Body of pancreas (tissue), 4 donors: Measurements from ENCODE around the gene PCDHGA5. TPM values are rescaled to one million over a fixed set of nuclear protein-coding genes. Genes with fewer than 3 reads are reported as not detected.
A peak's percentile ranks its signal among the peaks of the same experiment; 100 is the strongest.

Experiments used
- ATAC-seq: fragments of 150-250 bp; one replicate; pipeline ENCODE4 v1.9.1; 2016
- DNase-seq, 4 donors: peaks; one replicate each; pipeline ENCODE4 v3.0.0-alpha.2; 2019
- H3K27ac ChIP-seq, 4 donors: fragments of 200-600 bp; sonication (generic); 1 replicate in 3 of 4; 2 replicates in 1 of 4; pipeline versions ENCODE4 v1.5.1 to v1.6.1; 2016 to 2019; ENCODE audit warnings: mild to moderate bottlenecking in 1 of 4, mixed read lengths in 1 of 4, moderate library complexity in 1 of 4
- H3K27me3 ChIP-seq, 2 donors: fragments of 200-600 bp; sonication (generic); one replicate each; pipeline ENCODE4 v1.6.0; 2016; ENCODE audit warnings: mild to moderate bottlenecking in 1 of 2
- H3K36me3 ChIP-seq, 2 donors: fragments of 200-600 bp; sonication (generic); replicated peaks in 1 of 2; 2 replicates each; pipeline ENCODE4 v1.5.1; 2016; ENCODE audit warnings: low read depth in 2 of 2; ENCODE audit not compliant: insufficient read depth in 1 of 2
- H3K4me1 ChIP-seq: fragments of 200-600 bp; sonication (generic); one replicate; pipeline ENCODE4 v1.6.0; 2016
- H3K4me3 ChIP-seq, 2 donors: fragments of 200-600 bp; sonication (generic); 1 replicate in 1 of 2; 2 replicates in 1 of 2; pipeline ENCODE4 v1.5.1; 2016 to 2019
- H3K9me3 ChIP-seq, 3 donors: fragments of 200-600 bp; sonication (generic); 1 replicate in 2 of 3; 2 replicates in 1 of 3; pipeline ENCODE4 v1.5.1; 2016
- POLR2A ChIP-seq, 3 donors: fragments of 450-650 bp; IDR thresholded peaks; one replicate each; pipeline ENCODE4 v1.6.1; 2016; ENCODE audit warnings: antibody characterized with exemption in 3 of 3, mild to moderate bottlenecking in 2 of 3
- WGBS, 2 donors: methylation state at CpG; one replicate each; pipeline ENCODE4 v1.1.5; 2017; 5-methylcytosine and 5-hydroxymethylcytosine counted together
- intact Hi-C: fragments of 100-400 bp; cut with DNase I; formaldehyde crosslinking; loops from one replicate; pipeline ENCODE4 v1.15.1; 2023
- total RNA-seq, 2 donors: library from RNA; depleted of rRNA; stranded (reverse); fragments of >200 nt; gene quantifications; one replicate each; pipeline ENCODE4 v1.1.0, GENCODE V29; 2016
- TF ChIP-seq, protein P1 (sequence below), 7 experiments: fragments of 450-650 bp in 4 of 7; fragments of 200-600 bp in 3 of 7; sonication (generic) in 3 of 7; IDR thresholded peaks; one replicate each; pipeline ENCODE4 v1.5.1; 2016 to 2019; ENCODE audit warnings: antibody characterized with exemption in 7 of 7

PCDHGA5 gene
- total RNA-seq, 2 donors from 2014 or later = 5.6 to 6.0 TPM

- intact Hi-C loops = no loop called here
- Histone ChIP-seq H3K4me1 (no peaks in the 10 kb centered on the region), H3K36me3 (no peaks in the 10 kb centered on the region), H3K27ac (no peak overlapping the region), H3K9me3 (peaks cover 0 to 72% (median 3%) of the 10 kb centered on the region in 3 donors), H3K27me3 (no peaks in the 10 kb centered on the region), H3K4me3 (no peak overlapping the region)
- DNase-seq = no peak
- WGBS, 2 donors = 33 to 54% methylated on average over 24 of the region's 24 CpGs
- TF ChIP-seq, protein P1, sequence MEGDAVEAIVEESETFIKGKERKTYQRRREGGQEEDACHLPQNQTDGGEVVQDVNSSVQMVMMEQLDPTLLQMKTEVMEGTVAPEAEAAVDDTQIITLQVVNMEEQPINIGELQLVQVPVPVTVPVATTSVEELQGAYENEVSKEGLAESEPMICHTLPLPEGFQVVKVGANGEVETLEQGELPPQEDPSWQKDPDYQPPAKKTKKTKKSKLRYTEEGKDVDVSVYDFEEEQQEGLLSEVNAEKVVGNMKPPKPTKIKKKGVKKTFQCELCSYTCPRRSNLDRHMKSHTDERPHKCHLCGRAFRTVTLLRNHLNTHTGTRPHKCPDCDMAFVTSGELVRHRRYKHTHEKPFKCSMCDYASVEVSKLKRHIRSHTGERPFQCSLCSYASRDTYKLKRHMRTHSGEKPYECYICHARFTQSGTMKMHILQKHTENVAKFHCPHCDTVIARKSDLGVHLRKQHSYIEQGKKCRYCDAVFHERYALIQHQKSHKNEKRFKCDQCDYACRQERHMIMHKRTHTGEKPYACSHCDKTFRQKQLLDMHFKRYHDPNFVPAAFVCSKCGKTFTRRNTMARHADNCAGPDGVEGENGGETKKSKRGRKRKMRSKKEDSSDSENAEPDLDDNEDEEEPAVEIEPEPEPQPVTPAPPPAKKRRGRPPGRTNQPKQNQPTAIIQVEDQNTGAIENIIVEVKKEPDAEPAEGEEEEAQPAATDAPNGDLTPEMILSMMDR (IDR thresholded peaks at IDR 0.05) = no peak
- no peak for TF ChIP-seq POLR2A (IDR thresholded peaks at IDR 0.05)
- no peak for ATAC-seq
Observed at GRCh38 chr5:141355641-141356040, 8.3 kb upstream of the PCDHGA5 start.

DNA sequence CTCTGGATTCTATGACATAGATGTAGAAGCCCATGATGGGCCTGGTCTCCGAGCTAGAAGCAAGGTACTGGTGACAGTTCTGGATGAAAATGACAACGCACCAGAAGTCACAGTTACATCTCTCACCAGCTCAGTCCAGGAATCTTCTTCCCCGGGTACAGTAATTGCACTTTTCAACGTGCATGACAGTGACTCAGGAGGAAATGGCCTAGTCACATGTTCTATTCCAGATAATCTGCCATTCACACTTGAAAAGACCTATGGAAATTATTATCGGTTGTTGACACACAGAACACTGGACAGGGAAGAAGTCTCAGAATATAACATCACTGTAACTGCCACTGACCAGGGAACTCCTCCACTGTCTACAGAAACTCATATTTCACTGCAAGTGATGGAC is 7.8 kb upstream of the PCDHGA5 start:
- Histone ChIP-seq H3K27me3 (no peaks in the 10 kb centered on the region), H3K9me3 (peaks cover 0 to 72% (median 5%) of the 10 kb centered on the region in 3 donors)

DNA sequence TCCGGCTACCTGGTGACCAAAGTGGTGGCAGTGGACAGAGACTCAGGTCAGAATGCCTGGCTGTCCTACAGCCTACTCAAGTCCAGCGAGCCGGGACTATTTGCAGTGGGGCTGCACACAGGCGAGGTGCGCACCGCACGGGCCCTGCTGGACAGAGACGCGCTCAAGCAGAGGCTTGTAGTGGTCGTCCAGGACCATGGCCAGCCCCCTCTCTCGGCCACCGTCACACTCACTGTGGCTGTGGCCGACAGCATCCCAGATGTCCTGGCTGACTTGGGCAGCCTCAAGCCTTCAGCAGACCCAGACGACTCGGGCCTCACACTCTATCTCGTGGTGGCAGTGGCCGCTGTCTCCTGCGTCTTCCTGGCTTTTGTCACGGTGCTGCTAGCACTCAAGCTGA is 7.0 kb upstream of the PCDHGA5 start:
- Histone ChIP-seq H3K9me3 (peaks cover 0 to 72% (median 7%) of the 10 kb centered on the region in 3 donors), H3K27me3 (no peaks in the 10 kb centered on the region), H3K4me3 (no peak overlapping the region), H3K27ac (no peak overlapping the region), H3K4me1 (no peaks in the 10 kb centered on the region), H3K36me3 (no peaks in the 10 kb centered on the region)
- DNase-seq (no peak), ATAC-seq (no peak)
- 32 to 58% methylated on average over 12 to 19 of the region's 19 CpGs for WGBS, 2 donors
- TF ChIP-seq, protein P1 (IDR thresholded peaks at IDR 0.05) = no peak
- no peak for TF ChIP-seq POLR2A (IDR thresholded peaks at IDR 0.05)
- intact Hi-C loops = no loop called here

More for the DNA sequence above, 7.8 kb upstream of the PCDHGA5 start:
- DNase-seq (no peak), ATAC-seq (no peak)
- Histone ChIP-seq H3K4me3 (no peak overlapping the region), H3K27ac (no peak overlapping the region), H3K36me3 (no peaks in the 10 kb centered on the region), H3K4me1 (no peaks in the 10 kb centered on the region)
- WGBS, 2 donors = 65 to 73% methylated on average over 5 of the region's 5 CpGs
- TF ChIP-seq POLR2A (IDR thresholded peaks at IDR 0.05) = no peak
- TF ChIP-seq, protein P1 (IDR thresholded peaks at IDR 0.05) = no peak
- intact Hi-C loops = no loop called here

GRCh38 chr5:141359790-141360426 is 4.1 kb upstream of the PCDHGA5 start, which contains the start of gene PCDHGB2:
PCDHGB2 (plus strand) TSS chr5:141359994; CDS start chr5:141360136, 142 bp downstream.
- H3K4me1 ChIP-seq = no peaks in the 10 kb centered on the region
- no peaks in the 10 kb centered on the region for H3K36me3 ChIP-seq
- H3K9me3 ChIP-seq = peaks cover 0 to 77% (median 8%) of the 10 kb centered on the region in 3 donors
- peak; percentile 24 for ATAC-seq
- H3K4me3 ChIP-seq = no peak within 1 kb of the TSS
- DNase-seq = no peak
- no peak within 1 kb of the TSS for H3K27ac ChIP-seq
- H3K27me3 ChIP-seq = no peaks in the 10 kb centered on the region
- no peak for TF ChIP-seq POLR2A (IDR thresholded peaks at IDR 0.05)
- TF ChIP-seq, protein P1 (IDR thresholded peaks at IDR 0.05) = peak in 4 of 7 experiments; percentile 19 to 35 (median 28)
- WGBS, 2 donors = 10 to 18% methylated on average over 24 of the region's 24 CpGs
- intact Hi-C loops = no loop called here

DNA sequence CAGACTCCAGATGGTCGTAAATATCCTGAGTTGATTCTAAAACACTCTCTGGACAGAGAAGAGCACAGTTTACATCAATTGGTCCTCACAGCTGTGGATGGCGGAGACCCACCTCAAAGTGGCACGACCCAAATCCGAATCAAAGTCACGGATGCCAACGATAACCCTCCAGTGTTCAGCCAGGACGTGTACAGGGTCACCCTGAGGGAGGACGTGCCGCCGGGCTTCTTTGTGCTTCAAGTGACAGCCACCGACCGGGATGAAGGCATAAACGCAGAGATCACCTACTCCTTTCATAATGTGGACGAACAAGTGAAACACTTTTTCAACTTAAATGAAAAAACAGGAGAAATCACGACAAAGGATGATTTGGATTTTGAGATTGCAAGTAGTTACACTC is 3.3 kb upstream of the PCDHGA5 start:
- Histone ChIP-seq H3K27ac (no peak overlapping the region), H3K4me3 (no peak overlapping the region), H3K9me3 (peaks cover 0 to 77% (median 8%) of the 10 kb centered on the region in 3 donors), H3K4me1 (no peaks in the 10 kb centered on the region), H3K36me3 (no peaks in the 10 kb centered on the region), H3K27me3 (no peaks in the 10 kb centered on the region)
- TF ChIP-seq POLR2A (IDR thresholded peaks at IDR 0.05) = no peak
- intact Hi-C loops = no loop called here
- WGBS, 2 donors = 24 to 30% methylated on average over 15 of the region's 15 CpGs
- DNase-seq (no peak), ATAC-seq (no peak)
